Activated CD8-positive, alpha-beta memory T cell treated with anti-CD3 and anti-CD28 coated beads, Interleukin-2, amount 10 ng/mL, durations not matched to agents 7 days and 5 days (primary cell): ENCODE measurements around the gene CD80. TPM values are rescaled to one million over a fixed set of nuclear protein-coding genes. Genes with fewer than 3 reads are reported as not detected.
A peak's percentile ranks its signal among the peaks of the same experiment; 100 is the strongest.

Experiments
- ATAC-seq: fragments of 150-1000 bp; cut with Tn5 transposase; one replicate; pipeline ENCODE4 v1.10.0; 2021; ENCODE audit warnings: moderate library complexity
- CTCF ChIA-PET: fragments of 350-600 bp; sonication (Branson Sonifier 250); formaldehyde crosslinking; loops from one replicate; lab custom pipeline; 2021; ENCODE audit warnings: antibody characterized with exemption; lab: Charles Lee
- DNase-seq: peaks from one replicate; pipeline ENCODE4 v3.0.0-alpha.2; 2020
- H3K27ac Mint-ChIP-seq: one replicate; pipeline ENCODE4 v1.8.0; 2021; ENCODE audit warnings: mild to moderate bottlenecking, mixed read lengths
- H3K27me3 Mint-ChIP-seq: one replicate; pipeline ENCODE4 v1.8.0; 2021; ENCODE audit warnings: mixed read lengths
- H3K36me3 Mint-ChIP-seq: one replicate; pipeline ENCODE4 v1.8.0; 2021; ENCODE audit warnings: mild to moderate bottlenecking, mixed read lengths
- H3K4me1 Mint-ChIP-seq: one replicate; pipeline ENCODE4 v1.8.0; 2021; ENCODE audit warnings: mixed read lengths
- H3K4me3 Mint-ChIP-seq: one replicate; pipeline ENCODE4 v1.8.0; 2021; ENCODE audit warnings: mild to moderate bottlenecking, moderate library complexity, mixed read lengths
- H3K9me3 Mint-ChIP-seq: one replicate; pipeline ENCODE4 v1.8.0; 2022; ENCODE audit warnings: low read depth, mixed read lengths
- total RNA-seq, 2 experiments: library from RNA; stranded (reverse); gene quantifications; one replicate each; pipeline ENCODE4 v1.2.3, GENCODE V29; 2021

The CD80 gene
- total RNA-seq, 2 experiments from 2014 or later = 22.5 to 47.0 TPM

GRCh38 chr3:119498186-119499011 lies 61.0 kb downstream of the CD80 start, which contains the start of gene TIMMDC1:
Gene TIMMDC1, plus strand, starts transcription at chr3:119498547. Its CDS starts 187 bp downstream, at chr3:119498734.
- Mint-ChIP-seq H3K9me3 (no peaks in the 10 kb centered on the region), H3K36me3 (peaks cover 21% of the 10 kb centered on the region), H3K27me3 (no peaks in the 10 kb centered on the region), H3K27ac (peak within 1 kb of the TSS; percentile 98), H3K4me1 (peaks cover 30% of the 10 kb centered on the region), H3K4me3 (peak within 1 kb of the TSS; percentile 97)
- ATAC-seq = peak; percentile 99
- peak; percentile 98 for DNase-seq
- CTCF ChIA-PET = interaction anchor here (0.7 to 3.5 kb wide), 15 partner anchors 9 to 919 kb away, joined by 3 to 12 read pairs (median 3); partner anchors contain the start of genes CD80 and TMEM39A

GRCh38 chr3:119497820-119498185 lies 61.6 kb downstream of the CD80 start:
- Mint-ChIP-seq H3K4me1 (peaks cover 30% of the 10 kb centered on the region), H3K27me3 (no peaks in the 10 kb centered on the region), H3K36me3 (peaks cover 23% of the 10 kb centered on the region), H3K27ac (peak overlapping the region; percentile 98), H3K4me3 (peak overlapping the region; percentile 97), H3K9me3 (no peaks in the 10 kb centered on the region)
- ATAC-seq (no peak), DNase-seq (no peak)
- CTCF ChIA-PET = interaction anchor here (0.7 to 3.5 kb wide), 13 partner anchors 11 to 403 kb away, joined by 3 to 12 read pairs (median 3); partner anchors contain the start of genes CD80 and TMEM39A

- Mint-ChIP-seq H3K4me3 (no peak overlapping the region), H3K27me3 (no peaks in the 10 kb centered on the region), H3K36me3 (peaks cover 29% of the 10 kb centered on the region), H3K9me3 (no peaks in the 10 kb centered on the region), H3K4me1 (peaks cover 14% of the 10 kb centered on the region), H3K27ac (no peak overlapping the region)
- CTCF ChIA-PET = interaction anchor here (1.4 kb wide), 1 partner anchor 26 kb away, joined by 6 read pairs; the partner anchor contains the start of gene POGLUT1
- ATAC-seq = no peak
- no peak for DNase-seq
Observed at GRCh38 chr3:119494597-119494996, 64.8 kb downstream of the CD80 start.

GRCh38 chr3:119492810-119493209 lies 66.6 kb downstream of the CD80 start:
- no peak overlapping the region for H3K4me3 Mint-ChIP-seq
- H3K36me3 Mint-ChIP-seq = peaks cover 30% of the 10 kb centered on the region
- CTCF ChIA-PET = no interaction called here
- ATAC-seq (no peak), DNase-seq (no peak)
- no peaks in the 10 kb centered on the region for H3K9me3 Mint-ChIP-seq
- no peak overlapping the region for H3K27ac Mint-ChIP-seq
- peaks cover 12% of the 10 kb centered on the region for H3K4me1 Mint-ChIP-seq
- no peaks in the 10 kb centered on the region for H3K27me3 Mint-ChIP-seq

GRCh38 chr3:119492128-119492527 lies 67.3 kb downstream of the CD80 start:
- Mint-ChIP-seq H3K9me3 (no peaks in the 10 kb centered on the region), H3K4me1 (peaks cover 5% of the 10 kb centered on the region), H3K27me3 (no peaks in the 10 kb centered on the region), H3K36me3 (peaks cover 30% of the 10 kb centered on the region), H3K4me3 (no peak overlapping the region), H3K27ac (no peak overlapping the region)
- DNase-seq = no peak
- no peak for ATAC-seq
- CTCF ChIA-PET = no interaction called here

- H3K4me1 Mint-ChIP-seq = peaks cover 2% of the 10 kb centered on the region
- no peak overlapping the region for H3K4me3 Mint-ChIP-seq
- H3K9me3 Mint-ChIP-seq = no peaks in the 10 kb centered on the region
- no peak for ATAC-seq
- DNase-seq = no peak
- CTCF ChIA-PET = interaction anchor here (1.2 kb wide), 1 partner anchor 191 kb away, joined by 4 read pairs; no protein-coding TSS in a partner anchor
- H3K27ac Mint-ChIP-seq = peak overlapping the region; percentile 54
- H3K36me3 Mint-ChIP-seq = peaks cover 45% of the 10 kb centered on the region
- no peaks in the 10 kb centered on the region for H3K27me3 Mint-ChIP-seq
Observed at GRCh38 chr3:119490153-119490552, 69.3 kb downstream of the CD80 start.

- CTCF ChIA-PET = interaction anchor here (0.9 kb wide), 1 partner anchor 18 kb away, joined by 3 read pairs; no protein-coding TSS in a partner anchor
- peaks cover 33% of the 10 kb centered on the region for H3K36me3 Mint-ChIP-seq
- ATAC-seq = no peak
Observed at GRCh38 chr3:119485563-119485962, 73.9 kb downstream of the CD80 start.

GRCh38 chr3:119483101-119483500 lies 76.3 kb downstream of the CD80 start:
- CTCF ChIA-PET = no interaction called here
- peaks cover 35% of the 10 kb centered on the region for H3K36me3 Mint-ChIP-seq
- ATAC-seq = no peak

More at GRCh38 chr3:119485563-119485962, 73.9 kb downstream of the CD80 start:
- Mint-ChIP-seq H3K4me1 (peaks cover 2% of the 10 kb centered on the region), H3K27ac (no peak overlapping the region), H3K9me3 (no peaks in the 10 kb centered on the region), H3K27me3 (no peaks in the 10 kb centered on the region), H3K4me3 (no peak overlapping the region)
- DNase-seq = no peak

GRCh38 chr3:119481079-119481478 lies 78.3 kb downstream of the CD80 start:
- no peaks in the 10 kb centered on the region for H3K4me1 Mint-ChIP-seq
- H3K4me3 Mint-ChIP-seq = no peak overlapping the region
- H3K27ac Mint-ChIP-seq = no peak overlapping the region
- no peaks in the 10 kb centered on the region for H3K27me3 Mint-ChIP-seq
- peaks cover 32% of the 10 kb centered on the region for H3K36me3 Mint-ChIP-seq
- CTCF ChIA-PET = no interaction called here
- ATAC-seq (no peak), DNase-seq (no peak)
- no peaks in the 10 kb centered on the region for H3K9me3 Mint-ChIP-seq

More at GRCh38 chr3:119483101-119483500, 76.3 kb downstream of the CD80 start:
- no peaks in the 10 kb centered on the region for H3K4me1 Mint-ChIP-seq
- H3K27me3 Mint-ChIP-seq = no peaks in the 10 kb centered on the region
- no peaks in the 10 kb centered on the region for H3K9me3 Mint-ChIP-seq
- DNase-seq = no peak
- H3K4me3 Mint-ChIP-seq = no peak overlapping the region
- H3K27ac Mint-ChIP-seq = no peak overlapping the region

Other genes with a start within 250 kb of the CD80 start
- gene TMEM39A, start 96.0 kb downstream of the CD80 start, total RNA-seq = 10 to 100 TPM; 35.2 to 42.6 TPM
- 10 to 100 TPM; 26.6 to 29.5 TPM for gene POGLUT1, start 90.7 kb downstream of the CD80 start, total RNA-seq
- gene TIMMDC1, start 61.1 kb downstream of the CD80 start, total RNA-seq = 10 to 100 TPM; 69.8 to 82.8 TPM
- 10 to 100 TPM in 1 of 2 experiments, 1 to 10 TPM in 1; 6.1 to 19.3 TPM for gene ADPRH, start 19.9 kb upstream of the CD80 start, total RNA-seq
- gene PLA1A, start 38.3 kb upstream of the CD80 start, total RNA-seq = under 1 TPM in 1 of 2 experiments, not detected in 1; 0.68 TPM
- gene POPDC2, start 101.0 kb upstream of the CD80 start, total RNA-seq = 1 to 10 TPM; 2.3 to 3.1 TPM
- gene COX17, start 117.8 kb upstream of the CD80 start, total RNA-seq = 10 to 100 TPM; 66.6 to 80.7 TPM
- under 1 TPM in 1 of 2 experiments, not detected in 1; 0.30 TPM for gene CFAP91, start 143.4 kb upstream of the CD80 start, total RNA-seq
- gene NR1I2, start 222.5 kb upstream of the CD80 start, total RNA-seq = under 1 TPM; 0.26 to 0.35 TPM